ENCODE measurements around the gene SLC24A3.

Gene SLC24A3

DNA sequence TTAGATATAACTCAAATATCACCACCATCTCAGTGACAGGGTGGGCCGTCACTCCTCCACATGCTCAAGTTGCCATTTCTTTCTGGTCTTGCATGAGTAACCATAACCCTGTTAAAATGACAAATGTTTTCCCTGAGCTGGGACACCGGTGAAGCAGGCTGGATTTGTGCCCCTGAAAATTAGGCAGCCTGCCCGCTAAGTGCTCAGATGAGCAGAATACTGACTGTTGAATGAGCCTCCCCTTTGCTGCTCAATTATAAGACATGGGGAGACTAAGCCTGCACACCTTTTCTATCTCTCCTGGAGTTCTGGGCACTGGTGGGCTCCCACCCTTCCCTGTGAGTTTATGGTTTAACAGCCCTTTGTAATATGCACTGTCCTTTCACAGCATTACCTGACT is 161.8 kb downstream of the SLC24A3 start:
- FAIRE-seq (no peak), DNase-seq (ENCODE audit: insufficient read length, low spot score) (no peak)
- no peak for TF ChIP-seq POLR2A (IDR thresholded peaks at IDR 0.05; ENCODE audit: low read depth, low read length)

DNA sequence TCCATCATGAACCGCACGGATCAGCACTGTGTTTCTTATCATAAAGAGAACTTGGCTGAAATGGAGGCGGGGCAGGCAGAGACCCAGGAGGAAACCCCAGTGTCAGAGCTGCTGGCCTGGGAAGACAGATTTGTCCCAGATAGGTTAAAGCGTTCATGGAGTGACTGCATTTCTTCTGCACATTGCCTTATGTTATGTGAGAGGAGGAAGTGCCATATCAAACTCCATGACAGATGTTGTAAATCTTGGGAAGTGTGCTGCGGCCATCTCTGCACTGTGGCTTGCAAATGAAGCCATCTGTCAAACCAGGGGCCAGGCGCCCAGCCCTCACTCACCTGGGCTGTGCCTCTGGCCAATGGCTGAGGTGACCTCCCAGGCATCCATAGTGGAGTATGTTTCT is 163.0 kb downstream of the SLC24A3 start:
- DNase-seq (ENCODE audit: insufficient read length, low spot score): no peak
- no peak for TF ChIP-seq POLR2A (IDR thresholded peaks at IDR 0.05; ENCODE audit: low read depth, low read length)
- FAIRE-seq: no peak

DNA sequence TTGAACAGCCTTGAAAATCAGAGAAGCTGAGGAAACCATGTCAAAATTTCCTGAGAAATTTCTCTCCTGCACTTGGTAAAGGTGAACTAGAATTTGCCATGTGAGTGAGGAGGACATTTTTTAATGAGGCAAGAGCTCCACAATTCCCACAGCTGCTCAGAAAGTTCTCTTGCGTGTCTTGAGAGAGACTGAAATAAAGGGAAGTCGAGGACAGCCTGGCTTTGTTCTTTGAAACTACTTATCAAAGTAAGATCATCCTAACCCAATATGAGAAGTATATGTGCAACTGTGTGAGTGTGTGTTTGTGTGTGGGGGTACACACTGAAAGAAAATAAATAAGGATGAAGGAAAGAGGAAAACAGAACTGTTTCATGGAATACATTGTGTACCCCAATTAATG is 163.4 kb downstream of the SLC24A3 start:
- no peak for FAIRE-seq
- DNase-seq (ENCODE audit: insufficient read length, low spot score): no peak
- TF ChIP-seq POLR2A (IDR thresholded peaks at IDR 0.05; ENCODE audit: low read depth, low read length): no peak

DNA sequence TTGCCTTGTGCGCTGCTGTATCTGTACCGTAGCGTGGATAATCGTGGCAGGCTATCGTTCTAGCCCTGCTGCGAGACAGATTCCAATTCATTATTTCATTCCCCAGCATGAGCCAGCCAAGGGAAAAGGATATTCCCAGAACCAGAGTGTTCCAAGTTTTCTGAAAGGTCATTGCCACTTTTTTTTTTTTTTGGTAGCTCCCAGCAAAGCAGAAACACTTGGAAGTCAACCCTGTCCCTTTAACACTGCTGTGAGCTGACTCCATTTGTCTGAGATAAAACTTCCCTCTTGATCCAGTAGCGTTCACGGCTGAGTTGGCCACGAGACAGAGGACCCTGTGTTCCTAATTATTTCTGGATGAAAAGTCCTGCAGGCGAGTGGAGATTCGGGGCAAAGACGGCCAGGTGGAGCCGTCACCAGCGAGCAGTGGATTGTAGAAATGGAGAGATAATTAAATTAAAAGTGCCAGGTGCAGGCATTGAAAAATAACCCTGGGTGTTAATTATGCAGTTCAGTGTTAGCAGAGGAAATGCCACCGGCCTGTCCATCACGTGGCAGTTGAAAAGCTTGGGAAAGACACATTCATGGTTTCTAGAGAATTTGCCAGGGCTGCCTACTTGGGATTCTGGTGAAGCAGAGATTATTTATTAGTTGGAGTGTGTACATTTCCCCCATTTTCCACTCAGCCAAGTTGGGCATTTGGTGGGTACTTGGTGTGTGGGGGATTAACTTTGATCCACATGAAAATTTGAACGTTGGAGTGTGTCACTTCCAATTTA is 164.2 kb downstream of the SLC24A3 start:
- FAIRE-seq (no peak), DNase-seq (ENCODE audit: insufficient read length, low spot score) (no peak)
- no peak for TF ChIP-seq POLR2A (IDR thresholded peaks at IDR 0.05; ENCODE audit: low read depth, low read length)

DNA sequence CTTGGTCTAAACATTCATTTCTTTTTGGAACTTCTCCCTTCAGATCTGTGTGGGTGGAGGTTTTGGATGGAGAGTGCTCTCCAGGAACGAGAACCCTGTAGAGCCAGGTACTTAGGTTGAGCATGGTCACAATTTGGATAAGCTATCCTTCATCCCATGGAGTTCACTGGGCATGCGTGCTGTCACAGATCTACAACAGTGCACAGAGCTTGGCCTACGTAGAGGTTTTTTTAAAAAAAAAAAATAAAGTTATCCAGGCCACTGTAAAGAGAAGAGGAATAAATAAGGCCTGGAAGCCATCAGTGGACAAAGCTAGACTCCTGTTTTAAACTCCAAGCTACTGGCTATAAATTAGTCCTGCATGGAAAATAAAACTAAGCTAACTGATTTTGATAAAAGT is 165.6 kb downstream of the SLC24A3 start:
- FAIRE-seq: no peak
- no peak for TF ChIP-seq POLR2A (IDR thresholded peaks at IDR 0.05; ENCODE audit: low read depth, low read length)
- DNase-seq (ENCODE audit: insufficient read length, low spot score): no peak

DNA sequence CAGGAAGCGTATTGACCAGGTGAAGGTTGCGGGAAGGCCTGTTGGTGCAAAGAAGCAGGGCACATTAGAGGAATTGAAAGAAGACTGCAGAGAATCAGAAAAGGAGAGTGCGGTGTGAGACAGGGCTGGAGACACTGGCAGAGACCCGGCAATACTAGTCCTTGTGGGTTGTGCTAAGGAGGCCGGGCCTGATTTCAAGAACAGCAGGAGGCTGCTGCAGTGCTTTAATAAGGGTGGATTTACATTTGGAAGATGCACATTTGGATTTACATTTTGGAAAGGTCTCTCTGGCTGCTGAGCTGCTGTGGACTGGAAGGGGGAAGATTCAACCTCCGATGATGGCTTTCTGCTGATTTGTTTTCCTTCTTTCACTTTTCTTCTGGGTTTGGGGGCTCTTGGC is 167.8 kb downstream of the SLC24A3 start:
- TF ChIP-seq POLR2A (IDR thresholded peaks at IDR 0.05; ENCODE audit: low read depth, low read length): no peak
- FAIRE-seq (no peak), DNase-seq (ENCODE audit: insufficient read length, low spot score) (no peak)

DNA sequence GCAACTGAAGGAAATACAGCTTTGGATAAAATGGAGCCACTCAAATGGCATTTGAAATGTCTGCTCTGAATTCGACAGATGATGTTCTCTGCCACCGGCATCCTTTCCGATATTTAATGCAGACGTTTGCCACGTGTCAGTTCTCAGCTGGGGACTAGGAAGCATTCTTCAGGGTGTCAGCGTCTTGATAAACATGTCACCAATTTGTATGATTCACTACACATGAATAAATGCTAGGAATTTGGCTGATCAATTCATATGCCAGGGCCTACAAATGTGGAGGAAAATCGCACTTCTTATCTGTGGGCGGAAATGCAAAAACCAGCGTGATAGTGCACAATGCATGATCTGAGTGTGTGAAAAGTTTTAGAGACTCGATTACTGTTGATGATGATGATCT is 169.5 kb downstream of the SLC24A3 start:
- FAIRE-seq (no peak), DNase-seq (ENCODE audit: insufficient read length, low spot score) (no peak)
- no peak for TF ChIP-seq POLR2A (IDR thresholded peaks at IDR 0.05; ENCODE audit: low read depth, low read length)

DNA sequence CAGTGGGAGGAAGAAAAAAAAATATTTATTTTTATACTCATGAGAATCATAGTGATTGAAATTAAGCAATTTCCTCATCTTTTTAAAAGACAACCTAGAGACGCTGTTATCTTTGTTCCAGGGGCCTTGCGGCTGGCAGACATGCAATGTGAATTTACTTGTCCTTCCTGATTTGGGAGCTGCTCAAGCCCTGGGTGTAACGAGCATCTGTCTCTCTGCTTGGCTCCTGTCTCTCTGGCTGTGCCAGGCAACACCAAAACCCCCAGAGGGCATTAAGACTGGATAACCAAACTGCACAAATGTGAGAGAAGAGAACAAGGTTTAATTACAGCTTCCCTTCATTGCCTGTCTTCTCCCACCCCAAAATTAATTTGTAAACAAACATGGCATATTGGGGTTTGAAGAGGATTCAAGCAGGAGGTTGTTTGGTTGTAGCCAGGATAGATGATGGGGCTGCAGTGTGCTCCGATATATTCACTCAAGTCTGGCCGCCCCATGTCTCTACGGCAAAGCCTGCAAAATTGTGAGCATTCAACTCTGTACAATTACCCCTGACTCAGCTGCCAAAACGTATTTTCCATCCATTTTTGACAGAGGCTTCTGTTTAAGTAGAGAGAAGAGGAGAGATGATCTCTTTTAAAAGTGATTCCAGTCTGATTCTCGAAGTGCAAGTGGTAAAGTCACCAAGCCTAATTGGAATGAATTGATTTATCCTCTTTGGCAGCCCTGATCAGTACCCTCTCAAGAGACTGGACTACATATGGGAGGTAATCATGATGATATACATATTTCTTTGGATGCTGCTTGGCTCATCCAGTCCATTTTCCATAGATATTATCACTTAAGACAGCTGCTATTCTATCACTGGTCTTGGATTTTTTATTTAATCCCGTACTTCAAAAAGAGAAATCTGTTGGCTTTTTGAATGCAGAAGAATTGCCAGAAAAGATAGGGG is 170.2 kb downstream of the SLC24A3 start:
- FAIRE-seq (no peak), DNase-seq (ENCODE audit: insufficient read length, low spot score) (no peak)
- no peak for TF ChIP-seq POLR2A (IDR thresholded peaks at IDR 0.05; ENCODE audit: low read depth, low read length)

DNA sequence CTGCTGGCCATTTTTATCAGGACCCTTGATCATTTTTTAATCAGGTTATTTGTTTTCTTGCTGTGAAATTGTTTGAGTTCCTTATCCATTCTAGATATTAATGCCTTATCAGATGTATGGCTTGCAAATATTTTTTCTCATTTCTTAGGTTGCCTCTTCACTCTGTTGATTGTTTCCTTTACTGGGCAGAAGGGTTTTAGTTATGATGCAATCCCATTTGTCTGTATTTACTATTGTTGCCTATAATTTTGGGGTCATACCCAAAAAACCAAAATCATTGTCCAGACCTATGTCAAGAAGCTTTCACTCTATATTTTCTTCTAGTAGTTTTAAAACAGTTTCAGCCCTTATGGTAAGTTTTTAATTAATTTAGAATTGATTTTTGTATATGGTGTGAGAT is 172.5 kb downstream of the SLC24A3 start:
- FAIRE-seq: no peak
- TF ChIP-seq POLR2A (IDR thresholded peaks at IDR 0.05; ENCODE audit: low read depth, low read length): no peak
- no peak for DNase-seq (ENCODE audit: insufficient read length, low spot score)

DNA sequence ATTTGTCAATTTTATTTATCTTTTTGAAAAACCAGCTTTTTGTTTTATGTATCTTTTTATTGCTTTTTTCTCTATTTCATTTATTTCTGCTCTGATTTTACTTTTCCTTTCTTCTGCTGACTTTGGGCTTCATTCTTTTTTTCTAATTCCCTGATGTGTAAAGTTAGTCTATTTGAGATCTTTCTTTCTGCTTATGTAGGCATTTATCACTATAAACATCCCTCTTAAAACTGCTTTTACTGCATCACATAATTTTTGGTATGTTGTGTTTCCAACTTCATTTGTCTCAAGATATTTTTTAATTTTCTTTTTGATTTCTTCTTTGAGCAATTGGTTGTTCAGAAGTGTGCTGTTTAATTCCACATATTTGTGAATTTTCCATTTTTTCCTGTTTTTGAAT is 174.8 kb downstream of the SLC24A3 start:
- FAIRE-seq: no peak
- no peak for TF ChIP-seq POLR2A (IDR thresholded peaks at IDR 0.05; ENCODE audit: low read depth, low read length)
- no peak for DNase-seq (ENCODE audit: insufficient read length, low spot score)

DNA sequence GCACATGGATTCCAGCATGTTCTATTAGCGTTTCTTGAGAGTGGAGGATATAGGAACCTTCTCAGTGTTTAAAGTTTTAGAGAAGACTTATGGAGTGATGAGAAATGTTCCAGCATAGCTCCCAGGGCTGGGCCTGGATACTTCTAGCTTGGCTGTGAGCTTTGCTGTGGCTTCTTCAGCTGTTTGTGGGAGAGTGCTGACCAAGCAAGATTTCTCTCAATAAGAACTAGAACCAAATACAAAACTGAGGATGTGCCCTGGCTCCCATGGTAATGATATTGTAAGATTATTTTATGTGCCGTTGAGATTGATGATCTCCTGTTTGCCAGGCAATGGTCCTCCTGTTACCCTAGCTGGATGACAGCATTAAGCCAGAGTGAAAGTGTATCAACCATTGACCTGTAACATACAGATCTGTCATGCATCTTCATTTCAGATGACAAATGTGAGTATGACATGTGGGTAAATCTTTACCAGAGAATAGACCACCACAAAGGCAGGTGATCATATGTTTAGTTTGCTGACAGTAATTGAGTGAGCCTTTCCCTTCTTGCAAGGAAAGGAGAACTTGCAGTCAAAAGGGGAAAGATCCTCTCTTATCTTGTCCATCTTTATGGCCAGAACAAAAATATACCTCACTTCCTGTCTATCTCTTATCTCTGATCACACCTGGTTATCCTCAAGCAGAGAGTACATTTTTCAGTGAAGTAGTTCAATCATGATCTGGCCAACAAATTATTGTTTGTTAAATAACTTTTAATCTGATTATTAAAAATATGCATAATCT is 180.1 kb downstream of the SLC24A3 start:
- TF ChIP-seq POLR2A (IDR thresholded peaks at IDR 0.05; ENCODE audit: low read depth, low read length): no peak
- DNase-seq (ENCODE audit: insufficient read length, low spot score): no peak
- FAIRE-seq: no peak

DNA sequence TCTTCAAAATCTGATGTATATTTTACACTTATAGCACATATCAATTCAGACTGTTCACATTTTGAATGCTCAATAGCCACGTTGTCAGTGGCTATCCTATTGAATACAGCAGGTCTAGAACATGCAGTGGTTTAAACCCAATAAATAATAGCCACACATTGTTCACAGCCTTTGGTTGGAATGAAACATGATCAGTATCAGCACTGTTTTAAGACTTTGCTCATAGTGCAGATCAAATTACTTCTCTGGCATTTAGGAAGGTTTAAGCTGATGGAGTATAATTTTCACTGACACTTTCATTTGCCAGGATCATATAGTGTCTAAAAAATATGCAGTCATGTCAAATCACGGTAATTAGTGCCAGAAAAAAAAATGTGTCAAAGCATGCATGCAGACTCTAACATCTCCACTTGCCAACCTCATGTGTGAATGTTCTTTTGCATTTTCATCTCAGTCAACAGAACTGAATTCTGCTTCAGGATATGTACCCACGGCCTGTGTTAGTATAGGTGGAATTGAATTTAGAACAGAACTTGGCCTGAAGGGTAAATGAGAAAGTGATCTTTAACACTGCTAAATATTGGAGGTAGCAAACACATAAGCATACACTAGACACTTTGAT is 184.1 kb downstream of the SLC24A3 start:
- DNase-seq (ENCODE audit: insufficient read length, low spot score): no peak
- FAIRE-seq: no peak
- TF ChIP-seq POLR2A (IDR thresholded peaks at IDR 0.05; ENCODE audit: low read depth, low read length): no peak

DNA sequence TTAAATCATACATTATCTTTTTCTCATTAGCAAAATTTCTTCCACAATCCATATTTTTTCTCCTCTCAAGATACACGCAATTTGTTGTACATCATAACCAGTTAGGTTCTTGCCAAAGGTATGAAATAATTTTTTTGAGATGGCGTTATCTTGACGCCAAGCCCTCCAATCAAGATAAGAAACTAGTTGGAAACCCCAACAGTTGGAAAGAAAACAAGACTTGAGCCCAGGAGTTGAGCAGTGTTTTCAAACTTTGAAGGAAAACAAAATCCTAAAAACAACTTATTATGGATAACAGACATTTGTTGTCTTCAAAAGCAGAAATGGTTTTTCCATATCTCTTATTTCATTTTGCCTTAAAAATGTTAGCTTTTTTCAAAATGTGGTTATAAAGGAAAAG is 184.8 kb downstream of the SLC24A3 start:
- FAIRE-seq: no peak
- no peak for DNase-seq (ENCODE audit: insufficient read length, low spot score)
- TF ChIP-seq POLR2A (IDR thresholded peaks at IDR 0.05; ENCODE audit: low read depth, low read length): no peak
